Activated CD8-positive, alpha-beta memory T cell treated with anti-CD3 and anti-CD28 coated beads for 4 hours (primary cell): ENCODE data around the gene WDR47.

Source experiments
- DNase-seq, 2 donors: peaks; one replicate each; pipeline ENCODE4 v3.0.0-alpha.2; 2020; ENCODE audit warnings: low read depth in 2 of 2

The WDR47 gene

DNA sequence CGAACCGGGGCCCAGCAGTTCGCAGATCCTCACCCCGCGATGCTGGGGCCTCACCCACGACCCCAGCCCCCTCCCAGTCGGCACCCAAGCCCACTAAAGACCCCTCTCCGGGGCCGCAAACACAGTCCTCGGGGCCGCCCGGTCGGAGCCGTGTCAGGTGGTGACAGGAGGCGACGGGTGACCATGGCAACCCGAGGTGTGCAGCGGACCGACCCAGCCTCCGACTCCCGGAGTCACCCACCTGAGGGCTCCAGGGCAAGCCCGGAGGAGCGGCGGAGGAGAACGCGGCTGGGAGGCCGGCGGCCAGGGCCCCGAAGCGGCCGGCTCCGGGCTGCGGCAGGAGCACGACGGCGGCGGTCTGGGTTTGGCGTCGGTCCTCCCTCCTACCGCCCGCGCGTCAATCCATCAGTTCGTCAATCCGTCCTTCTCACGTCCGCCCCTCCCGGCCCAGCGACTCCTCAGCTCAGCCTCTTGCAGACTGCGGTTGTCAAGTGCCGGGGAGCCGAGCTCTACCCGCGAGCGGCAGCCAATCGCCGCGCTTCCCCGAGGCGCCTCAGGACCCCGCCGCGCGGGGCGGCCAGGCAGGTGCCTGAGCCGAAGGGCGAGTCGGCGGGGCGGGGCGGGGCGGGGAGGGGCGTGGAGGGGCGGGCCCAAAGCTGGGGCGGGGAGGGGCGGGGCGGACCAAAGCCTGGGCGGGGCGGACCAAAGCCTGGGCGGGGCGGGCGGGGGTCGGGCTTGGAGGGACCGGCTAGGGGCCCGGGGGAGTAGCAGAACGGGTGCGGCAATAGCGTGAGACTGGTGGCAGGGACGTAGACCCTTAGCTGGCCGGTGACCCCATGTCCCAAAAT is at the start of gene WDR47:
TSS of gene WDR47 (minus strand) at position 482 of the 848 bp plus-strand sequence. CDS start 18,590 bp downstream, outside the sequence.
- DNase-seq = peak; percentile 91 to 92

DNA sequence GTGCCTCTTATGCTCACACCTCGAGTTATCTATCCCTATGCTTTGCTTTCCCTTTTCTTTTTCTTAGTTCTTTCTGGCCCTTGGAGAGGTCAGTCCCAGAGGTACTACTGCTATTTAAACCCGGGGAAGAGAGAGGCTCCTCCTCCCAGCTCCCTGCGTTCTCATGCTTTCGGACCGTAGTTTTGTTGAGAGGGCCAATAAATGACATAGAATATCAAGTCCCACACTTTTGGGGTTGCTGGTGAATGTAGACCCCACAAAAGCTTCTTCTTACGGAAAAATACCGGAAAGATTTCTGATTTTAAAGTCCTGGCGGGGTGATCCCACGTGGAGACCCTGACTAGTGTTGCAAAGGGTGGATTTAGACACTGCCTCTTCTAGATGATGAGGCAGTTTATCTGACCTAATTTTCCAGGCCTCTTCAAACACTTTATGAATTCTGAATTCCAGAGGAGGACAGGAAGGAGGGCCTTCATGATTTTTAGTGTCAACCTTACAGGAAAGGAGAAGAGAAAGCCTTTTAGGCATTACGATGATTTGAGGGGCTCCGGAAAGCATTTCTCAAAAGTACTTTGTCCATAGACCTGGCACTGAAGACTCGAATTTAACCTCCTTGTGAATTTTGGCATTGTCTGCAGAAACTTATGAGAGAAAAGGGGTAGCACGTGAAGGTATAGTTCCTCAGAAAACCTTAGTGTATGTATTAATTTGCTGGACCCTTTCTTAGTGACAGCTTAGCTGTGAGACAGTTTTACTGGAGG is 49.4 kb upstream of the WDR47 start:
- no peak for DNase-seq

DNA sequence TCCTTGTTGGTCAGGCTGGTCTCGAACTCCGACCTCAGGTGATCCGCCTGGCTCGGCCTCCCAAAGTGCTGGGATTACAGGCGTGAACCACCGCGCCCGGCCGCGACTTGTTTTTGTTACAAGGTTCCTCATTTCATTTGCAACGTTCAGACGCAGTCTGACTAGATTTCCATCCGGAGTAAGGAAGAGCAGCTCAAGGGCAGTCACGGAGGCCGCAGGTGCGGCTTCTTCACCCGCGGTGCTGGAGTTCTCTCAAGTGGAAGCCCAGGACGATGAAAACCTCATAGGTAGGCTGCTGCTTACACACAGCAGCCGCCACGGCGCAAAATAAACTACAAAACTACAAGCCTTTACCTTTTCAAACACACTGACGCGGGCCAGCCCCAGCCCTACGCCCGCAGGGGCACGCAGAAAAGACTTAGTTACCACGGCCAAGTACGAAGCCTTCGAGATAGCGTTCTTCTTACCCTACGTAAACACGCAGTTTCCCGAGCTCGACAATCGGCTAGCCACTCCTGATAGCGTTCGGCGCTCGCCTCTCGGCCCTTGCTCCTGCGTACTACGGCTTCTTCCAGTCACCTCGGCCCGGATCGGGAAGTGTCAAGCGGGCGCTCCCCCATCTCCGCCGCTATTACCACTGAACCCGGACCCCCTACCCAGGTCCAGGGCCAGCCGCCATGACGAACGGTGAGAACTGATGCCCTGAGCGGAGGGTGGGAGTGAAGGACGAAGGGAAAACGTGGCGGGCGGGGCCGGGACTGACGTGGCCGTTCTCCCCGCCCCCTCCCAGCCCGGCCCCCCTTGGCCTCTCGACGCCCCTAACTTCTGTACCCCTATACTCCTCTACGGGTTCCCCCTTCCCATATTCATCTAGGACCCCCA is 48.5 kb upstream of the WDR47 start, which contains the start of gene TMEM167B:
TSS of gene TMEM167B (plus strand) at position 569 of the 882 bp plus-strand sequence. CDS start at position 678, 109 bp downstream.
- DNase-seq = peak; percentile 68 to 76

DNA sequence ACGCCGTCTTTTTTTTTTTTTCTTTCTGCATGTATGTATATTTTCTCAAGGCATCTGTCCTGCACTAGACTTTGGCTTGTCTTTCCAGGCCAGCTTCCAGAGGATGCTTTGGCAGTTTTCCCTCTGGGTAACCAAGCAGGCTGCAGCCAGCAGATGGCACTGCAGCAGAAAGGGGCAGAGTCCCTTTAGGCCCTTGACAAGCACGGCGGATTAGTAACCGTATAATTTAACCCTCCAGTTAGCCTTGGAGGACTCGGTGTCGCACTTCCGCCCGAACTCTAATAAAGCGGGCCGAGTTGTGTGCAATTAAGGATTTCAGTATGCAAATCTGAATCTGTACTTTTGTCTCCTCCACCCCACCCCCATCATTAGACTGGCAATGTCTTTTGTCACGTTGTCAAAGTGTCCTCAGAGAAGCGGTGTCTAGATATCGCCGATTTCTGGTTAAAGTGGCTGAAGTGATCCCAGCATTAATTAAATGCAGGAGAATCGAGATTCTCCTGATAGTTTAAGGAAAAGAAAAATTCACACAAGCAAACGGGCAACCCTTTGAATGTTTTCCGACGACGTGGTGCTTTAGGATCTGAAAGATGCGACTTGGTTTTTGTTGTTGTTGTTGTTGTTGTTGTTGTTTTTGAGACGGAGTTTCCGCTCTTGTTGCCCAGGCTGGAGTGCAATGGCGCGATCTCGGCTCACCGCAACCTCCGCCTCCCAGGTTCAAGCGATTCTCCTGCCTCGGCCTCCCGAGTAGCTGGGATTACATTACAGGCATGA is 47.5 kb upstream of the WDR47 start:
- no peak for DNase-seq

DNA sequence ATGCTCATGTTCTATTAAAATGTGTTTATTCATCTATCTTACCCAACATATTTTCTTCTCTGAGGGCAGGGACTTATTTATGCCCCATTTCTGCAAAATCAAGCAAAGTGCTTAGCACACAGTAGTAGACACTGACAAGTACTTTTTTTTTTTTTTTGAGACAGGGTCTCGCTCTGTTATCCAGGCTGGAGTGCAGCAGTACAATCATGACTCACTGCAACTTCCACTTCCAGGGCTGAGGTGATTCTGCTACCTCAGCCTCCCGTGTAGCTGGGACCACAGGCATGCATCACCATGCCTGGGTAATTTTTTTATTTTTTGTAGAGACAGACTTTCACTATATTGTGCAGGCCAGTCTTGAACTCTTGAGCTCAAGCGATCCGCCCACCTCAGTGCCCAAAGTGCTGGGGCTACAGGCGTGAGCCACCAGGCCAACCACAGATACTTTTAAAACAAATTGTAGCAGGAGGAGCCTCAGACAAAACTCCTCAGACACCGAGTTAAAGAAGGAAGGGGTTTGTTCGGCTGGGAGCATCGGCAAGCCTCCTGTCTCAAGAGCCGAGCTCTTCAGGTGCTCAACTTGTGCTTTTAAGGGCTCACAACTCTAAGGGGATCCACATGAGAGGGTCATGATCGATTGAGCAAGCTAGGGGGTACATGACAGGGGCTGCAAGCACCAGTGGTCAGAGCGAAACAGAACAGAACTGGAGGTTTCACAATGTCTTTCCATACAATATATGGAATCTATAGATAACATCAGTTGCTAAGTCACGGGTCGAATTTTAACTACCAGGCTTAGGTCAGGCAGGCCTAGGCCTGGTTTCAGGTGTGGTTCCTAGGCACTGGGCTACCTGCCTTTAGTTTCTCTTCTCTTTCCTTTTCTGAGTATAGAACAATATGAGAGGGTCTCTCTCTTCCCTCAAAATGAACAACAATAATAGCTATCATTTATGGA is 42.9 kb upstream of the WDR47 start:
- DNase-seq = no peak

DNA sequence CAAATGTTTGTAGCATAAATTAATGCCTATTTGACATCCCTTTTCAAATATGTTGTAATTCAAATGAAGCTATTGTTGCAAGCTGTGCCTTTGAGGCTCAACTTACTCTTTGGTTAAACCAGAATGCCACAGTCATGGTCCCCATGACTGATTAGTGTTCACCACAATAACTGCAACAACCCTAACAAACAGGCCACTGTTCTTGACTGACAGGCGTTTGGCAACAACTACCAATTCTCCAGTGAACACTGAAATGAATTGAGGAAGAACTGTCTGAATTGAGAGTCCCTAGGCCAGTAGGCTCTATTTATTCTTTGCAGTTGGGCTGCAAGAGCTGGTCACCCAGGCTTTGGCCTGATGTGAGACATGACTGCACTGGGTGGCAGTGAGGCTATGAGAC is 42.0 kb upstream of the WDR47 start:
- no peak for DNase-seq

DNA sequence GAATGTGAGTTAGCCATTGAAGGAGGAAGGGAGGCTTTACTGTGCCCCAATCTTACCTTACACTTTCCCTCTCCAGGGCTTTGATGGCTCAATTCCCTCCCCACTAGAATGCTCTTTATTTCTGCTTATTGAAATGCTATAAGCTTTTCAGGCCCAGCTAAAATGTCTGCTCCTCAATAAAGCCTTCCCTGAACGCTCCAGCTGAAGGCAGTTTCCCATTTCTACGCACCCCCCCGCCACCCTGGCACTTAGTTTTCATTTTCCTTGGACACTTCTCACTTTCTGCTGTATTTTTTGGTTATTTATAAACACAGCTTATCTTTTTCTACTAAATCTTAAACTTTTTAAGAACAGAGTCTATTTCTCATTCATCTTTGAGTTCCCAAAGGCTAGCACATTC is 41.6 kb upstream of the WDR47 start:
- no peak for DNase-seq

DNA sequence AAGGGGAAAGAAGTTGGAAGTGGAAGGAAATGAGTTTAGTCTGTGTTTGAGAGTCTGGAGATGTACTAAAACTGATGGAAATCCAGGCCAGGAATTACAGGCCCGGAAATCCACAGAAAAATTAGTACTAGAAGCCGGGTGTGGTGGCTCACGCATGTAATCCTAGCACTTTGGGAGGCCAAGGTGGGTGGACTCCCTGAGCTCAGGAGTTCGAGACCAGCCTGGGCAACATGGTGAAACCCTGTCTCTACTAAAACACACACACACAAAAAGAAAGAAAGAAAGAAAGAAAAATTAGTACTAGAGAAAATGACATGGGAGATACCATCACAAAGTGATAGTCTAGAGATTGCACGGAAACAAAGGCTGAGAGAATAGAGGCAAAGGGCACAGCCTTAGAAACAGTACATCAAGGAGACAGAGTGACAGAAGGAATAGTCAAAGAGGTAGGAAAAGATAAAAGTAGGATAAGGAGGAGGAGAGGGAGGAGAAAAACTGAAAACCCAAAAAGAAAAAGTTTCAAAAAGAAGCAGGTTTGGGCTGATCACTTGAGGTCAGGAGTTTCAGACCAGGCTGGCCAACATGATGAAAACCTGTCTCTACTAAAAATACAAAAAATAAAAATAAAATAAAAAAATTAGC is 38.7 kb upstream of the WDR47 start:
- no peak for DNase-seq

DNA sequence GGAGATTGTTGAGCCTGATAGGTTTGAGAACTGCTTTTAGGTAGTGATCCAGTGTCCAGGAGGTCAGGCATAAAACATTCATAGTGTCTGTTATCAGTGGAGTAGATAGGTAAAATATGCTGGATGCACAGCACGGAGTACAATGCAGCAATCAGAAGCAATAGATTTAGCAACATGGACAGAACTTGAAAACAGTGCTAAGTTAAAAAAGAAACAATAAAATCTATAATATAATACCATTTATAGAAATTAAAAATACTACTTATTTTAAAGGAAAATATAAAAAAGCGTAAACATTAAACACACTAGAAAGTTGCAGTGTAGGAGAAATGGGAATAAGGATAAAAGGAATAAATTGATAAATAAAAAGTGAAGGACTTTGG is 37.3 kb upstream of the WDR47 start:
- DNase-seq = no peak

DNA sequence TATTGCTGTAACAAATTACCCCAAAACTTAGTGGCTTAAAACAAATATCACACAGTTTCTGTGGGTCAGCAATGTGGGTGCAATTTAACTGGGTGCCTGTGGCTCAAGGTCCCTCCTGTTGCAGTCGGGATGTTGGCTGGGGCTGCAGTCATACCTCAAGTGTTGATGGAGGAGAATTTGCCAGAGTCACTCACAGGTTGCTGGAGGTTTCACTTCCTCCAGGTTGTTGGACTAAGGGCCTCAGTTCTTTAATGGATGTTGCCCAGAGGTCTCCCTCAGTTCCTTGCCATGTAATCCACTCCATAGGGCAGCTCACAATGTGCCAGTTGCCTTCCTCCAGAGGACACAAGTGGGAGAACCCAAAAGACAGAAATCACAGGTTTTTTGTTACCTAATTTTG is 36.4 kb upstream of the WDR47 start:
- DNase-seq = no peak

DNA sequence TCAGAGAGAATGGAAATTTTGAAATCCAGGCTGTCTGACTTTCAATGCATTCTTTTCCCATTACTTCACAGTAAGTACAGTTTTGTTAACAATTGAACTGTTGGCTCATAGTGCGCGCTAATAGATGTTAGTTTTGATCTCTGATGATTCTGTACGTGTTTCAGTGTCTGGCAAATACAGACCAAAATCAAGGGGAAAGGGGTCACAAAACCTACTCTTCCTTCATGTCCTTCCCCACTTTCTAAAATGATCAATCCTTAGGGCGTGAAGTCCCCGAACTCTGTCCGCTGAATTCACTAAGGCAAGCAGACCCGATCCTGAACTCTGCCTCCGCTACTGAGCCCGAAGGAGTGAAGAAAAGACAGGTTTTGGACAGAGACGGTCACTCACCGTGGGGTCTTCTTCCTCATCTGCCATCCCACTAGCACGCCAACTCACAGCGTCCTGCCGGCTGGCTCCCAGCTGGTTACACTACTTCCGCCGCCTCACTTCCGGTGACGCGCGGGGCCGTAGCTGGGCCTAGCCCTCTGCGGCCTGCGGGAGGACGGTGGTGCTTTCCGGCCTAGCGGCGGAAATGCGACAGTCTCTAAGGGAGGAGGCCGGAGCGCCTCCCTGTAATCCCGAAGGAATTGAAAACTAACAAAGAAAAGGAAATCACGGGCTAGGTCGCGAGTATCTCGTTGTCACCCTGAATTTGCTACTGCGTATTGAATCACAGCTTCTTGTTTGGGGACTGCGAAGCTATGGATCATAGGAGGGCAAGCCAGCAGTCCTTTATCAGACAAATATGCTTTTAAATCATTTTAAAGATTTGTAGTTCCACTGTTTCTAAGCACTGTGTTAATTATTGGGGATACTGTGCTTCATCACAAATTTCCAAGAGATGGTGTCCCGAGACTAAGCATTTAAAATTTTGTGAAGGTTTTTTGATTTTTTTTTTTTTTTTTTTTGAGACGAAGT is 33.9 kb upstream of the WDR47 start, which contains the start of gene TAF13:
TSS of gene TAF13 (minus strand) at position 473 of the 960 bp plus-strand sequence. CDS start at position 417, 56 bp downstream.
- peak; percentile 76 to 78 for DNase-seq

DNA sequence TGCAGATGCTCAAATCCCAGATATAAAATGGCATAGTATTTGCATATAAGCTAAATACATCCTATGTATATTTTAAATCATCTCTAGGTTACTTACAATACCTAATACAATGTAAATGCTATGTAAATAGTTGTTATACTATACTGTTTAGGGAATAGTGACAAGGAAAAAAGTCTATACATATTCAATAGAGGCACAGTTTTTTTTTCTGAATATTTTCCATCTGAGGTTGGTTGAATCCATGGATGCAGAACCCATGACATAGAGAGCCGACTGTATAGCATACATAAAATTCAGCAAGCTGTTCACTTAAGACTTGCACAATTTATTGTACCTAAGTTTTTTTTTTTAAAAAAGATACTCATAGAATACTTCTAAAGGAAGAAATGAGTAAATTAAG is 27.4 kb upstream of the WDR47 start:
- no peak for DNase-seq

DNA sequence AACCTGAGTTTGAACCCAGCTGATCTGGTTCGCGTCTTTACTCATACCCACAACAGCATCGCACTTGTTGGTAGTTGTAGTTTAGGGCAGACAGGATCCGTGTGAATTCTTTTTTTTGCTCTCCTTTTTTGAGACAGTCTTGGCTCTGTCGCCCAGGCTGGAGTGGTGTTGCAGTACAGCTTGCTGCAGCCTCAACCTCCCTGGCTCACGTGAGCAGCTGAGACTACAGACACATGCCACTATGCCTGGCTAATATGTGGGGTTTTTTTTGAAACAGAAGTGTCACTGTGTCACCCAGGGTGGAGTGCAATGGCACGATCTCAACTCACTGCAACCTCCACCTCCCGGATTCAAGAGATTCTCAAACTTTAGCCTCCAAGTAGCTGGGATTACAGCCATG is 26.0 kb upstream of the WDR47 start:
- no peak for DNase-seq

DNA sequence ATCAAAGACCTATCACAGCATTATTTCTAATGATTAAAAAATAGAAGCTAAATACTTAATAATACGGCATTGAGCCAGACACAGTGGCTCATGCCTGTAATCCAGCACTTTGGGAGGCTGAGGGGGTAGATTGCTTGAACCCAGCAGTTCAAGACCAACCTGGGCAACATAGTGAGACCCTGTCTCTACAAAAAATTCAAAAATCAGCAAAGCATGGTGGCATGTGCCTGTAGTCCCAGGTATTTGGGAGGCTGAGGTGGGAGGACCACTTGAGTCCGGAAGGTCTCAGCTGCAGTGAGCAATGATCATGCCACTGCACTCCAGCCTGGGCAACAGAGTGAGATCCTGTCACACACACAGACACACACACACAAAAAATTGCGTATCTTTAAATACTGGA is 23.2 kb upstream of the WDR47 start:
- no peak for DNase-seq

DNA sequence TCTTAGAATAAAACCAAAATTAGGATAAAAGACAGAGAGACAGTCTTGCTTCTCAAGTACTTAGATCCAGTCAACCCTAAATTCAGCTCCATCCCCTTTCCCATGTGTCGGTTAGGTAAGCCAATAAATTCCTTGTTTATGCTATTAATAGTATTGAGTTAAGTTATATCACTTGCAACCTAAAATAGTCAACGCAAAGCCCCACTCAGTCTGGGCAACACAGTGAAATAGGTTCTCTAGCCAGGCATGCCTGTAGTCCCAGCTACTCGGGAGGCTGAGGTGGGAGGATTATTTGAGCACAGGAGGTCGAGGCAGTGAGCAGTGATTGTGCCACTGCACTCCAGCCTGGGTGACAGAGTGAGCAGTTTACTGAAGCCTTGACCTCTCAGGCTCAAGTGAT is 19.3 kb upstream of the WDR47 start:
- no peak for DNase-seq

DNA sequence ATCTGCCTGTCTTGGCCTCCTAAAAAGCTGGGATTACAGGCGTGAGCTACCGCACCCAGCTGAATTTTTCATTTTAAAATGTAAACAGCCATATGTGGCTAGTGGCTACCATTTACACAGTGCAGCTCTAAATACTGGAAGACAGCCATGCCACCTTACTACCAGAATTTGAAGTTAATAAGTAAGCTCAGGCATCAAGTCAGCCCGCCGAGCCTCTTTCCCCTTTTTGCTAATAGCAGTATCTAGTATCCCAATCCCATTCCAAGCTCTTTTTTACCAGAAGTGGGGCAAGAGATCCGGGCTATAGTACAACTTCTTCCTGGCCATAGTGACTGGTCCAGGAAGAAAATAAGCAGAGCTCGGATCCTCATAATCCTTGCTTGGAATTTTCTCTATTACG is 18.8 kb upstream of the WDR47 start:
- no peak for DNase-seq

DNA sequence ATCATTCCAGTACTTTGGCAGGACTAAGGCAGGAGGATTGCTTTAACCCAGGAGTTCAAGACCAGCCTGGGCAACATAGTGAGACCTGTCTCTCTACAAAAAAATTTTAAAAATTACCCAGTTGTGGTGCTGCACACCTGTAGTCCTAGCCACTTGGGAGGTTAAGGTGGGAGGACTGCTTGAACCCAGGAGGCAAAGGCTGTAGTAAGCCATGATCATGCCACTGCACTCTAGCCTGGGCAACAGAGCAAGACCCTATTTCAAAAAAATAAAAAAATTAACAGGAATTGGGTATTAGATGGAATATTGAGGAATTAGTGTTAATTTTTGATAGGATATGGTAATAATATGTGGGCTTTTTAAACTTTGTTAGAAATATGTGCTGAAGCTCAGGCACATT is 17.1 kb upstream of the WDR47 start:
- no peak for DNase-seq

DNA sequence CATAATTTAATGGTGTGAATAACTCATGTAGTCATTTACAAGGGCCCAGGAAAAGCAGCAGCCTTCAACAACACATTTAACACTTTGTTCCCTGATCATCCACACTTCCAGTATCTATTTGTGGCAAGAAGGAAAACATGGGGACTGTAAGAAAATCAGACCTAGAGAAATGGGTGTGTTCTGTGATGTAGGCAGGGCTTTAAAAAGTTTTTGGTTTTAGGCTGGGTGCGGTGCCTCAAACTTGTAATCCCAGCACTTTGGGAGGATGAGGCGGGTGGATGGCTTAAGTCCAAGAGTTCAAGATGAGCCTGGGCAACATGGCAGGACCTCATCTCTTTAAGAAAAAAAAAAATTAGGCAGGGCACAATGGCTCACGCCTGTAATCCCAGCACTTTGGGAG is 14.2 kb upstream of the WDR47 start:
- DNase-seq = no peak
